ENCODE results near the gene LRPAP1. TPM values are rescaled to one million over a fixed set of nuclear protein-coding genes. Genes with fewer than 3 reads are reported as not detected.

Gene LRPAP1
- total RNA-seq, 1 experiment from 2014 or later = 109 TPM

DNA sequence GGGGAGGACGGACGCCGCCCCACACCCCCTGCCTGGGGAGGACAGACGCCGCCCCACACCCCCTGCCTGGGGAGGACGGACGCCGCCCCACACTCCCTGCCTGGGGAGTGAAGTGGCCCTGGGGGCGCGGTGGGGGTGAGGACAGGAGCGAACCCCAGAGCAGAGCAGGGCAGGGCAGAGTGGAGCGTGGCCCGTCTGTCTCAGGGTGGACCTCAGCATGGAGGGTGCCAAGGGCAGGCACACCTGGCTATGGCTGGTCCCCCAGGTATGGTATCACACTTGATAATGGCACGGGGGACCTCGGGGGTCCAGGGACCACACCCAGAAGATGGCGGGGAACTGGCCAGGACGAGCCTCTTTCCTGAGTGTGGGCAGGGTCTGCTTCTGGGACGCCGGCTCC, 9.6 kb downstream of the LRPAP1 start (continued):
- TF ChIP-seq, protein P1, sequence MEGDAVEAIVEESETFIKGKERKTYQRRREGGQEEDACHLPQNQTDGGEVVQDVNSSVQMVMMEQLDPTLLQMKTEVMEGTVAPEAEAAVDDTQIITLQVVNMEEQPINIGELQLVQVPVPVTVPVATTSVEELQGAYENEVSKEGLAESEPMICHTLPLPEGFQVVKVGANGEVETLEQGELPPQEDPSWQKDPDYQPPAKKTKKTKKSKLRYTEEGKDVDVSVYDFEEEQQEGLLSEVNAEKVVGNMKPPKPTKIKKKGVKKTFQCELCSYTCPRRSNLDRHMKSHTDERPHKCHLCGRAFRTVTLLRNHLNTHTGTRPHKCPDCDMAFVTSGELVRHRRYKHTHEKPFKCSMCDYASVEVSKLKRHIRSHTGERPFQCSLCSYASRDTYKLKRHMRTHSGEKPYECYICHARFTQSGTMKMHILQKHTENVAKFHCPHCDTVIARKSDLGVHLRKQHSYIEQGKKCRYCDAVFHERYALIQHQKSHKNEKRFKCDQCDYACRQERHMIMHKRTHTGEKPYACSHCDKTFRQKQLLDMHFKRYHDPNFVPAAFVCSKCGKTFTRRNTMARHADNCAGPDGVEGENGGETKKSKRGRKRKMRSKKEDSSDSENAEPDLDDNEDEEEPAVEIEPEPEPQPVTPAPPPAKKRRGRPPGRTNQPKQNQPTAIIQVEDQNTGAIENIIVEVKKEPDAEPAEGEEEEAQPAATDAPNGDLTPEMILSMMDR (IDR thresholded peaks at IDR 0.05 in 2 of 3, conservative IDR thresholded peaks at IDR 0.05 in 1 of 3; ENCODE audit: borderline replicate concordance in 1 of 3, insufficient read depth in 1 of 3, low read depth in 2 of 3, low read length in 2 of 3) = no peak
- TF ChIP-seq TCF7L2 (IDR thresholded peaks at IDR 0.05; ENCODE audit: borderline replicate concordance, extremely low read depth, insufficient read depth, insufficient read length) (no peak), ZFX (IDR thresholded peaks at IDR 0.05) (no peak), EZH2 (IDR thresholded peaks at IDR 0.05) (no peak), ATF3 (IDR thresholded peaks at IDR 0.05) (no peak)

DNA sequence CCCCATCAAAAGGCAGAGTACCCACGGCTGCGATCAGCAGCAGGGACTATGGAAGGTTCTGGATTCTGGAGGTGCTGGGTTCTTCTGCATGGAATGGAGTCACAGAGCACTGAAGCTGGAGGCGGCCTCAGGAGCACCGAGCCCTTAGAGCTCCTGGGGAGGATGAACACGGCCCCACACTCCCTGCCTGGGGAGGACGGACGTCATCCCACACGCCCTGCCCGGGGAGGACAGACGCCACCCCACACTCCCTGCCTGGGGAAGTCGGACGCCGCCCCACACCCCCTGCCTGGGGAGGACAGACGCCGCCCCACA, 9.9 kb downstream of the LRPAP1 start:
- Histone ChIP-seq H3K9me3 (ENCODE audit: control insufficient read depth in 1 of 2, insufficient read depth in 1 of 2, low read depth in 1 of 2, low read length in 2 of 2) (no peaks in the 10 kb centered on the region), H4K20me1 (ENCODE audit: insufficient read depth) (no peaks in the 10 kb centered on the region), H3K4me3 (replicated peaks in 1 of 2; ENCODE audit: low read depth in 1 of 2, low read length in 2 of 2) (no peak overlapping the region), H3K4me2 (ENCODE audit: low read length) (no peak overlapping the region), H3K36me3 (ENCODE audit: control insufficient read depth in 1 of 2, insufficient read depth in 2 of 2, low read length in 2 of 2) (peaks cover 27% of the 10 kb centered on the region in 2 experiments; a peak in 3 of 4 replicates), H3K4me1 (ENCODE audit: control insufficient read depth in 1 of 2, insufficient read depth in 2 of 2, low read length in 2 of 2) (no peaks in the 10 kb centered on the region), H3K27me3 (ENCODE audit: insufficient read depth, low read length) (no peaks in the 10 kb centered on the region), H3K9ac (ENCODE audit: low read length) (no peak overlapping the region), H3K27ac (ENCODE audit: low read depth, low read length) (no peak overlapping the region), H2AFZ (ENCODE audit: low read depth, low read length, poor library complexity, severe bottlenecking) (no peak overlapping the region), H3K79me2 (ENCODE audit: insufficient read depth, low read length) (peaks cover 43% of the 10 kb centered on the region; the same call in 1 of the 2 replicates), H3K9me2 (ENCODE audit: insufficient read depth) (no peaks in the 10 kb centered on the region)
- ATAC-seq (no peak), DNase-seq (ENCODE audit: low read depth, low spot score) (no peak)
- CTCF ChIA-PET = no interaction called here
- POLR2A ChIA-PET = no interaction called here
- intact Hi-C loops (cut with micrococcal nuclease) = no loop called here
- RAD21 ChIA-PET (ENCODE audit: low non-redundant PET in 1 of 2, low total read pairs in 2 of 2, uncharacterized antibody in 2 of 2, unreplicated experiment in 2 of 2) = no interaction called here
- BruUV-seq (replicated peaks) = no TSS peak
- TF ChIP-seq EZH2 (IDR thresholded peaks at IDR 0.05) (no peak), SP1 (IDR thresholded peaks at IDR 0.05; ENCODE audit: low read depth) (no peak), SRF (IDR thresholded peaks at IDR 0.05; ENCODE audit: low read depth) (no peak), CEBPB (IDR thresholded peaks at IDR 0.05; ENCODE audit: low read depth) (no peak), CBX3 (IDR thresholded peaks at IDR 0.05; ENCODE audit: low read depth) (no peak), ATF3 (IDR thresholded peaks at IDR 0.05) (no peak), EZH2phosphoT487 (IDR thresholded peaks at IDR 0.05; ENCODE audit: borderline replicate concordance) (no peak), POLR2AphosphoS5 (IDR thresholded peaks at IDR 0.05; ENCODE audit: low read depth, low read length) (no peak), MAX (IDR thresholded peaks at IDR 0.05) (no peak), RAD21 (IDR thresholded peaks at IDR 0.05; ENCODE audit: low read depth) (no peak), ZBTB33 (IDR thresholded peaks at IDR 0.05; ENCODE audit: extremely low read depth, insufficient replicate concordance, low read length) (no peak), ELF1 (IDR thresholded peaks at IDR 0.05; ENCODE audit: borderline replicate concordance, low read depth) (no peak)
- TF ChIP-seq, protein P1 (IDR thresholded peaks at IDR 0.05 in 2 of 3, conservative IDR thresholded peaks at IDR 0.05 in 1 of 3; ENCODE audit: borderline replicate concordance in 1 of 3, insufficient read depth in 1 of 3, low read depth in 2 of 3, low read length in 2 of 3) = no peak

Data from HCT116 (cell line).